GM12878 (cell line): Measurements from ENCODE around the gene ELANE.

Experiments
- HDAC2 ChIP-seq: fragments of 200-600 bp; sonication (generic); IDR thresholded peaks from 2 replicates; pipeline ENCODE4 v1.6.1; 2017
- SRF ChIP-seq, 2 experiments: IDR thresholded peaks; 2 replicates each; pipeline ENCODE4 v1.6.1; 2011; ENCODE audit warnings: low read depth in 2 of 2, low read length in 2 of 2, mild to moderate bottlenecking in 1 of 2, moderate library complexity in 1 of 2
- TF ChIP-seq, protein P1 (sequence below), 3 experiments: IDR thresholded peaks in 2 of 3; conservative IDR thresholded peaks in 1 of 3; 2 replicates each; pipeline ENCODE4 v1.5.1; 2011; ENCODE audit warnings: low read depth in 3 of 3, low read length in 3 of 3, mild to moderate bottlenecking in 3 of 3, control low read depth in 2 of 3, moderate library complexity in 2 of 3, inconsistent platforms in 1 of 3, mixed read lengths in 1 of 3; ENCODE audit not compliant: control insufficient read depth in 2 of 3, insufficient read depth in 1 of 3; ENCODE audit errors: extremely low read depth in 1 of 3

GRCh38 chr19:853014-853585 lies 997 bp downstream of the ELANE start:
- no peak for TF ChIP-seq HDAC2
- TF ChIP-seq, protein P1, sequence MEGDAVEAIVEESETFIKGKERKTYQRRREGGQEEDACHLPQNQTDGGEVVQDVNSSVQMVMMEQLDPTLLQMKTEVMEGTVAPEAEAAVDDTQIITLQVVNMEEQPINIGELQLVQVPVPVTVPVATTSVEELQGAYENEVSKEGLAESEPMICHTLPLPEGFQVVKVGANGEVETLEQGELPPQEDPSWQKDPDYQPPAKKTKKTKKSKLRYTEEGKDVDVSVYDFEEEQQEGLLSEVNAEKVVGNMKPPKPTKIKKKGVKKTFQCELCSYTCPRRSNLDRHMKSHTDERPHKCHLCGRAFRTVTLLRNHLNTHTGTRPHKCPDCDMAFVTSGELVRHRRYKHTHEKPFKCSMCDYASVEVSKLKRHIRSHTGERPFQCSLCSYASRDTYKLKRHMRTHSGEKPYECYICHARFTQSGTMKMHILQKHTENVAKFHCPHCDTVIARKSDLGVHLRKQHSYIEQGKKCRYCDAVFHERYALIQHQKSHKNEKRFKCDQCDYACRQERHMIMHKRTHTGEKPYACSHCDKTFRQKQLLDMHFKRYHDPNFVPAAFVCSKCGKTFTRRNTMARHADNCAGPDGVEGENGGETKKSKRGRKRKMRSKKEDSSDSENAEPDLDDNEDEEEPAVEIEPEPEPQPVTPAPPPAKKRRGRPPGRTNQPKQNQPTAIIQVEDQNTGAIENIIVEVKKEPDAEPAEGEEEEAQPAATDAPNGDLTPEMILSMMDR (IDR thresholded peaks at IDR 0.05 in 2 of 3, conservative IDR thresholded peaks at IDR 0.05 in 1 of 3; ENCODE audit: control insufficient read depth in 2 of 3, extremely low read depth in 1 of 3, insufficient read depth in 1 of 3, low read depth in 3 of 3, low read length in 3 of 3): no peak
- no peak for TF ChIP-seq SRF (IDR thresholded peaks at IDR 0.05; ENCODE audit: low read depth in 2 of 2, low read length in 2 of 2)
